ENCODE results near the gene SCAPER. TPM values are rescaled to one million over a fixed set of nuclear protein-coding genes. Genes with fewer than 3 reads are reported as not detected.

The SCAPER gene
- polyA plus RNA-seq (2011; rRNA removed) (5.4 and 7.6 TPM in 2 replicates), polyA minus RNA-seq (2011; rRNA and poly(A)+ RNA removed) (5.6 and 8.1 TPM in 2 replicates)

- CTCF ChIA-PET = interaction anchor here (1.4 kb wide), 1 partner anchor 638 kb away, joined by 3 read pairs; no protein-coding TSS in a partner anchor
- H3K27ac ChIP-seq (ENCODE audit: low read depth, low read length) = no peak within 1 kb of the TSS
- peak within 1 kb of the TSS; percentile 84 for H3K4me3 ChIP-seq (ENCODE audit: low read depth, low read length)
- no peaks in the 10 kb centered on the region for H3K27me3 ChIP-seq (ENCODE audit: control insufficient read depth, insufficient read depth, low read length)
- POLR2A ChIA-PET = interaction anchor here (0.8 to 1.0 kb wide), 2 partner anchors 26 to 712 kb away, joined by 3 to 4 read pairs; partner anchors contain the start of gene RCN2
- DNase-seq (ENCODE audit: low read depth, low spot score) = peak; percentile 57
- no peaks in the 10 kb centered on the region; the same call in 1 of the 2 replicates for H3K9me3 ChIP-seq (ENCODE audit: control insufficient read depth, insufficient read depth, low read length)
- no peak for TF ChIP-seq CTCF (IDR thresholded peaks at IDR 0.05; ENCODE audit: low read depth, low read length)
Observed at GRCh38 chr15:76905013-76905839, at the start of gene SCAPER. SCAPER (minus strand) TSS chr15:76905340; CDS start chr15:76883817, 21,523 bp downstream.

- ChIA-PET POLR2A (no interaction called here), CTCF (interaction anchor here (1.1 to 1.4 kb wide), 2 partner anchors 69 to 588 kb away, joined by 3 to 4 read pairs; no protein-coding TSS in a partner anchor)
- Histone ChIP-seq H3K9me3 (ENCODE audit: control insufficient read depth, insufficient read depth, low read length) (no peaks in the 10 kb centered on the region), H3K4me3 (ENCODE audit: low read depth, low read length) (no peak overlapping the region), H3K27ac (ENCODE audit: low read depth, low read length) (no peak overlapping the region), H3K27me3 (ENCODE audit: control insufficient read depth, insufficient read depth, low read length) (no peaks in the 10 kb centered on the region)
- no peak for DNase-seq (ENCODE audit: low read depth, low spot score)
- no peak for TF ChIP-seq CTCF (IDR thresholded peaks at IDR 0.05; ENCODE audit: low read depth, low read length)
Observed at GRCh38 chr15:76954744-76955143, 49.6 kb upstream of the SCAPER start.

GRCh38 chr15:76953913-76954312 lies 48.8 kb upstream of the SCAPER start:
- no peak for DNase-seq (ENCODE audit: low read depth, low spot score)
- no peak for TF ChIP-seq CTCF (IDR thresholded peaks at IDR 0.05; ENCODE audit: low read depth, low read length)
- Histone ChIP-seq H3K9me3 (ENCODE audit: control insufficient read depth, insufficient read depth, low read length) (no peaks in the 10 kb centered on the region), H3K27ac (ENCODE audit: low read depth, low read length) (no peak overlapping the region), H3K4me3 (ENCODE audit: low read depth, low read length) (no peak overlapping the region), H3K27me3 (ENCODE audit: control insufficient read depth, insufficient read depth, low read length) (no peaks in the 10 kb centered on the region)
- POLR2A ChIA-PET = interaction anchor here (0.6 kb wide), 1 partner anchor 11 kb away, joined by 4 read pairs; no protein-coding TSS in a partner anchor
- CTCF ChIA-PET = interaction anchor here (1.4 kb wide), 1 partner anchor 69 kb away, joined by 4 read pairs; no protein-coding TSS in a partner anchor

DNA sequence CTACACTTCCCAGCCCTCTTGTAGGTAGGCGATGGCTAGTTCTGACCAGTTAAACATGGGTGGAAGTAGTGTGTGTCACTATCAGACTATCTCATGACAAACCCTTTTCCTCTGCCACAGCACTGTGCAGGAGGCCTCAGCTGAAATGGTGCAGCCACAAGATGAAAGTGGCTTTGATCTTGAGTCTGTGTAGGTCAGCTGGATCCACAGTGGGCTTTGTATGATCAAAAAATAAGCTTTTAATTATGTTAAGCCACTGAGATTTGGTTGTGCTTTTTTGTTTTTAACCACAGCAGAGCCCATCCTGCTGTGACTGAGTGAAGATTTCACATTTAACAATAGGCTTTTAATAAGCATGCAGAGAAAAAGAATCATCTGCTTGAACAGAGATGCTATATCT lies 46.1 kb upstream of the SCAPER start:
- Histone ChIP-seq H3K27me3 (ENCODE audit: control insufficient read depth, insufficient read depth, low read length) (no peaks in the 10 kb centered on the region), H3K9me3 (ENCODE audit: control insufficient read depth, insufficient read depth, low read length) (no peaks in the 10 kb centered on the region), H3K27ac (ENCODE audit: low read depth, low read length) (no peak overlapping the region), H3K4me3 (ENCODE audit: low read depth, low read length) (no peak overlapping the region)
- TF ChIP-seq CTCF (IDR thresholded peaks at IDR 0.05; ENCODE audit: low read depth, low read length) = no peak
- DNase-seq (ENCODE audit: low read depth, low spot score) = no peak
- POLR2A ChIA-PET = no interaction called here
- CTCF ChIA-PET = interaction anchor here (0.6 kb wide), 1 partner anchor 10 kb away, joined by 3 read pairs; no protein-coding TSS in a partner anchor

DNA sequence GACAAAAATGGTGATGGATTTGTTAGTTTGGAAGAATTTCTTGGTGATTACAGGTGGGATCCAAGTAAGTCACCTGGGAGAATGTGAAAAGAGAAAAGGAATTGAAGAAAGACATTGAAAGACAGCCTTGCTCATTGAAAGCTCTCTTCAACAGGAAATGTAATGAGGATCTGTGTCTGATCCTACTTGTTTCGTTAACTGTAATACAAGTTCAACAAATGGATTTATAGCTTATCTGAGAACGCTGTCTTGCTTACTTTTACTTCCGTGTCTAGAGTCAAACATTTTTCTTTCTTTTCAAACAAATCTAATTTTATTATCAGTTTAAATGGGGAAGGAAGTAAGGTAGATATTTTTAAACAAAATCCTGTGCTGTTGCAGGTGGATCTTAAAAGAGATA lies 42.3 kb upstream of the SCAPER start:
- TF ChIP-seq CTCF (IDR thresholded peaks at IDR 0.05; ENCODE audit: low read depth, low read length) = no peak
- Histone ChIP-seq H3K9me3 (ENCODE audit: control insufficient read depth, insufficient read depth, low read length) (no peaks in the 10 kb centered on the region), H3K27ac (ENCODE audit: low read depth, low read length) (no peak overlapping the region), H3K27me3 (ENCODE audit: control insufficient read depth, insufficient read depth, low read length) (no peaks in the 10 kb centered on the region), H3K4me3 (ENCODE audit: low read depth, low read length) (no peak overlapping the region)
- no peak for DNase-seq (ENCODE audit: low read depth, low spot score)
- CTCF ChIA-PET = no interaction called here
- POLR2A ChIA-PET = no interaction called here
